WTC11 (cell line): ENCODE data around the gene ZIC4. TPM values are rescaled to one million over a fixed set of nuclear protein-coding genes. Genes with fewer than 3 reads are reported as not detected.

ENCODE experiments used
- ATAC-seq: fragments of 200-7000 bp; cut with Tn5 transposase; 2 replicates; pipeline ENCODE4 v1.10.0; 2021; ENCODE audit warnings: mild to moderate bottlenecking, moderate library complexity
- CTCF ChIA-PET: fragments of 300-600 bp; sonication (Branson Sonifier 250); formaldehyde crosslinking; loops from one replicate; lab custom pipeline; 2021; ENCODE audit warnings: antibody characterized with exemption; lab: Charles Lee
- POLR2A ChIA-PET: fragments of 350-600 bp; sonication (Branson Sonifier 250); formaldehyde crosslinking; loops from one replicate; lab custom pipeline; 2021; ENCODE audit warnings: antibody characterized with exemption; lab: Charles Lee
- DNase-seq: peaks from one replicate; pipeline ENCODE4 v3.0.0; 2021; ENCODE audit warnings: low spot score
- H3K27ac Mint-ChIP-seq: 2 replicates; pipeline ENCODE4 v1.8.0; 2021; ENCODE audit warnings: mixed read lengths
- H3K27me3 Mint-ChIP-seq: 2 replicates; pipeline ENCODE4 v1.8.0; 2021; ENCODE audit warnings: low read depth, mild to moderate bottlenecking, moderate library complexity, mixed read lengths
- H3K36me3 Mint-ChIP-seq: 2 replicates; pipeline ENCODE4 v1.8.0; 2021; ENCODE audit warnings: mixed read lengths
- H3K4me1 Mint-ChIP-seq: 2 replicates; pipeline ENCODE4 v1.8.0; 2022; ENCODE audit warnings: mixed read lengths
- H3K4me3 Mint-ChIP-seq: 2 replicates; pipeline ENCODE4 v1.8.0; 2021; ENCODE audit warnings: mild to moderate bottlenecking, moderate library complexity, mixed read lengths
- H3K9me3 Mint-ChIP-seq: 2 replicates; pipeline ENCODE4 v1.8.0; 2021; ENCODE audit warnings: mixed read lengths
- ESRRA ChIP-seq: sonication (generic); formaldehyde crosslinking; IDR thresholded peaks from 2 replicates; pipeline ENCODE4 v1.8.1; 2022; ENCODE audit warnings: mild to moderate bottlenecking, missing genetic modification reagents, borderline replicate concordance
- ETV6 ChIP-seq: sonication (generic); formaldehyde crosslinking; IDR thresholded peaks from 2 replicates; pipeline ENCODE4 v1.8.1; 2022; ENCODE audit warnings: mild to moderate bottlenecking, missing genetic modification reagents
- GRHL2 ChIP-seq: fragments of 250-450 bp; sonication (Bioruptor Pico); IDR thresholded peaks from 2 replicates; pipeline ENCODE4 v1.8.0; 2022; ENCODE audit warnings: mild to moderate bottlenecking, moderate library complexity; ENCODE audit not compliant: insufficient replicate concordance, severe bottlenecking
- HMGA2 ChIP-seq: fragments of 250-450 bp; sonication (Bioruptor Pico); IDR thresholded peaks from 2 replicates; pipeline ENCODE4 v1.4.0; 2021; ENCODE audit warnings: mild to moderate bottlenecking, moderate library complexity
- KAT7 ChIP-seq: sonication (generic); formaldehyde crosslinking; IDR thresholded peaks from 2 replicates; pipeline ENCODE4 v1.8.1; 2023; ENCODE audit warnings: missing genetic modification reagents, mild to moderate bottlenecking, borderline replicate concordance
- MXD4 ChIP-seq: fragments of 250-450 bp; sonication (Bioruptor Pico); IDR thresholded peaks from 2 replicates; pipeline ENCODE4 v1.8.0; 2021; ENCODE audit warnings: mild to moderate bottlenecking, moderate library complexity, borderline replicate concordance
- NFATC4 ChIP-seq: fragments of 250-450 bp; sonication (Bioruptor Pico); IDR thresholded peaks from 2 replicates; pipeline ENCODE4 v1.9.0; 2021; ENCODE audit warnings: mild to moderate bottlenecking
- NR1H2 ChIP-seq: sonication (generic); formaldehyde crosslinking; IDR thresholded peaks from 2 replicates; pipeline ENCODE4 v1.9.0; 2021; ENCODE audit warnings: mild to moderate bottlenecking, moderate library complexity, missing genetic modification reagents
- NR2C2 ChIP-seq: sonication (generic); formaldehyde crosslinking; IDR thresholded peaks from 2 replicates; pipeline ENCODE4 v1.8.0; 2022; ENCODE audit warnings: mild to moderate bottlenecking, missing genetic modification reagents
- PRRX2 ChIP-seq: fragments of 250-450 bp; sonication (Bioruptor Pico); IDR thresholded peaks from 2 replicates; pipeline ENCODE4 v1.8.0; 2021; ENCODE audit warnings: mild to moderate bottlenecking
- SMAD4 ChIP-seq: sonication (generic); formaldehyde crosslinking; IDR thresholded peaks from 2 replicates; pipeline ENCODE4 v1.8.0; 2022; ENCODE audit warnings: mild to moderate bottlenecking, missing genetic modification reagents
- ZNF138 ChIP-seq: sonication (generic); formaldehyde crosslinking; conservative IDR thresholded peaks from 2 replicates; pipeline ENCODE4 v1.8.1; 2022; ENCODE audit warnings: mild to moderate bottlenecking, moderate library complexity, missing genetic modification reagents
- ZNF423 ChIP-seq: fragments of 250-450 bp; sonication (Bioruptor Pico); IDR thresholded peaks from 2 replicates; pipeline ENCODE4 v2.1.2; 2022; ENCODE audit warnings: mild to moderate bottlenecking, moderate library complexity
- total RNA-seq: library from RNA; stranded (reverse); gene quantifications from 3 replicates; pipeline ENCODE4 v1.2.3, GENCODE V29; 2021
- TF ChIP-seq, protein P1 (sequence below): sonication (generic); formaldehyde crosslinking; IDR thresholded peaks from 2 replicates; pipeline ENCODE4 v1.8.0; 2022; ENCODE audit warnings: mild to moderate bottlenecking, missing genetic modification reagents
- TF ChIP-seq, protein P2 (sequence below): sonication (generic); formaldehyde crosslinking; IDR thresholded peaks from 2 replicates; pipeline ENCODE4 v1.8.1; 2023; ENCODE audit warnings: mild to moderate bottlenecking, missing genetic modification reagents, borderline replicate concordance
- TF ChIP-seq, protein P3 (sequence below): sonication (generic); formaldehyde crosslinking; IDR thresholded peaks from 2 replicates; pipeline ENCODE4 v1.8.1; 2023; ENCODE audit warnings: mild to moderate bottlenecking, missing genetic modification reagents, moderate library complexity
- TF ChIP-seq, protein P4 (sequence below): sonication (generic); formaldehyde crosslinking; IDR thresholded peaks from 2 replicates; pipeline ENCODE4 v1.8.1; 2023; ENCODE audit warnings: mild to moderate bottlenecking, missing genetic modification reagents
- TF ChIP-seq, protein P5 (sequence below): sonication (generic); formaldehyde crosslinking; IDR thresholded peaks from 2 replicates; pipeline ENCODE4 v1.8.1; 2023; ENCODE audit warnings: mild to moderate bottlenecking, missing genetic modification reagents
- TF ChIP-seq, protein P6 (sequence below): sonication (generic); formaldehyde crosslinking; IDR thresholded peaks from 2 replicates; pipeline ENCODE4 v1.8.0; 2023; ENCODE audit warnings: missing genetic modification reagents

The ZIC4 gene
- total RNA-seq, 1 experiment from 2014 or later = 3.5 TPM

DNA sequence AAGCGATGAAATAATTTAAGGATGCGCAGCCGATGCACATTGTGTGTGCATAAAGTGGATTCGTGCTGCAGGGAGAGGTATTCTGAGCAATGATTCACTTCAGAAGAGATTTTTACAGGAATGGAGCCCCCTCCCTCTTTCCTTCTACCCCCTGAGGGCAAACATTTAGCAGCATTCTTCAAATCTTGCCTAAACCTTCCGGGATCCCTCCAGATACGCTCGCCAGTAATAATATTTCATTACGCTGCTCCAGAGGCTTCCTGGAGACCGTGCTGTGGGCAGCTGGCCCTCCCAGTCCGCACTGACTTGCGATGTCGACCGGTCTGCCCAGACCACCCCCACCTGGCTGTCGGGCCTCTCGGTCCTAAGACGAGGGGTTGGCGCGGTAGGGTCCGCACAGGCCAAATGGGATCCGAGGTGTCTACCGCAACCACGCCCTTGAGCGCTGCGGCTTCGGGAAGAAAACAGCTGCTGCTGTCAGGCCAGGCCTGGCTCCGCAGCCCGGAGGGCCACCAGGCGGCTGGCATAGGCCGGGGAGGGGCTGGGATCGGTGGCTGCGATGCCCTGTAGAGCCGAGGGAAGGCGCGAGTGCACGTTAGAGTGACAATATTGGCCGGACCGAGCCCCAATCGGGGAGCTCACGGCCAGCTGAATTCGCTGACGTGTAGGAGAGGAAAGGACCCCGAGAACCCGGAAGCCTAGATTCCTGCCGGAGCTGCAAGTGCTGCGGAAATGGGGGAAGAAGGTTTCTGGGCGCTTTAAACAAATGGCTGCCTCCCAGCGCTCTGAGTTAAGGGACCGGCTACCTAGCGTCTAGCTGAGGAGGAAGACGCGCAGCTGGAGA lies 14.3 kb downstream of the ZIC4 start (continued):
- TF ChIP-seq, protein P1, sequence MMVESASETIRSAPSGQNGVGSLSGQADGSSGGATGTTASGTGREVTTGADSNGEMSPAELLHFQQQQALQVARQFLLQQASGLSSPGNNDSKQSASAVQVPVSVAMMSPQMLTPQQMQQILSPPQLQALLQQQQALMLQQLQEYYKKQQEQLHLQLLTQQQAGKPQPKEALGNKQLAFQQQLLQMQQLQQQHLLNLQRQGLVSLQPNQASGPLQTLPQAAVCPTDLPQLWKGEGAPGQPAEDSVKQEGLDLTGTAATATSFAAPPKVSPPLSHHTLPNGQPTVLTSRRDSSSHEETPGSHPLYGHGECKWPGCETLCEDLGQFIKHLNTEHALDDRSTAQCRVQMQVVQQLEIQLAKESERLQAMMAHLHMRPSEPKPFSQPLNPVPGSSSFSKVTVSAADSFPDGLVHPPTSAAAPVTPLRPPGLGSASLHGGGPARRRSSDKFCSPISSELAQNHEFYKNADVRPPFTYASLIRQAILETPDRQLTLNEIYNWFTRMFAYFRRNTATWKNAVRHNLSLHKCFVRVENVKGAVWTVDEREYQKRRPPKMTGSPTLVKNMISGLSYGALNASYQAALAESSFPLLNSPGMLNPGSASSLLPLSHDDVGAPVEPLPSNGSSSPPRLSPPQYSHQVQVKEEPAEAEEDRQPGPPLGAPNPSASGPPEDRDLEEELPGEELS (CRISPR knock-in tag) = peak; percentile 76
- TF ChIP-seq ZNF138 (CRISPR knock-in tag) (no peak), NFATC4 (CRISPR knock-in tag) (no peak)
- TF ChIP-seq, protein P2, sequence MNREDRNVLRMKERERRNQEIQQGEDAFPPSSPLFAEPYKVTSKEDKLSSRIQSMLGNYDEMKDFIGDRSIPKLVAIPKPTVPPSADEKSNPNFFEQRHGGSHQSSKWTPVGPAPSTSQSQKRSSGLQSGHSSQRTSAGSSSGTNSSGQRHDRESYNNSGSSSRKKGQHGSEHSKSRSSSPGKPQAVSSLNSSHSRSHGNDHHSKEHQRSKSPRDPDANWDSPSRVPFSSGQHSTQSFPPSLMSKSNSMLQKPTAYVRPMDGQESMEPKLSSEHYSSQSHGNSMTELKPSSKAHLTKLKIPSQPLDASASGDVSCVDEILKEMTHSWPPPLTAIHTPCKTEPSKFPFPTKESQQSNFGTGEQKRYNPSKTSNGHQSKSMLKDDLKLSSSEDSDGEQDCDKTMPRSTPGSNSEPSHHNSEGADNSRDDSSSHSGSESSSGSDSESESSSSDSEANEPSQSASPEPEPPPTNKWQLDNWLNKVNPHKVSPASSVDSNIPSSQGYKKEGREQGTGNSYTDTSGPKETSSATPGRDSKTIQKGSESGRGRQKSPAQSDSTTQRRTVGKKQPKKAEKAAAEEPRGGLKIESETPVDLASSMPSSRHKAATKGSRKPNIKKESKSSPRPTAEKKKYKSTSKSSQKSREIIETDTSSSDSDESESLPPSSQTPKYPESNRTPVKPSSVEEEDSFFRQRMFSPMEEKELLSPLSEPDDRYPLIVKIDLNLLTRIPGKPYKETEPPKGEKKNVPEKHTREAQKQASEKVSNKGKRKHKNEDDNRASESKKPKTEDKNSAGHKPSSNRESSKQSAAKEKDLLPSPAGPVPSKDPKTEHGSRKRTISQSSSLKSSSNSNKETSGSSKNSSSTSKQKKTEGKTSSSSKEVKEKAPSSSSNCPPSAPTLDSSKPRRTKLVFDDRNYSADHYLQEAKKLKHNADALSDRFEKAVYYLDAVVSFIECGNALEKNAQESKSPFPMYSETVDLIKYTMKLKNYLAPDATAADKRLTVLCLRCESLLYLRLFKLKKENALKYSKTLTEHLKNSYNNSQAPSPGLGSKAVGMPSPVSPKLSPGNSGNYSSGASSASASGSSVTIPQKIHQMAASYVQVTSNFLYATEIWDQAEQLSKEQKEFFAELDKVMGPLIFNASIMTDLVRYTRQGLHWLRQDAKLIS (CRISPR knock-in tag) = peak; percentile 64; the same call in 1 of the 2 replicates

DNA sequence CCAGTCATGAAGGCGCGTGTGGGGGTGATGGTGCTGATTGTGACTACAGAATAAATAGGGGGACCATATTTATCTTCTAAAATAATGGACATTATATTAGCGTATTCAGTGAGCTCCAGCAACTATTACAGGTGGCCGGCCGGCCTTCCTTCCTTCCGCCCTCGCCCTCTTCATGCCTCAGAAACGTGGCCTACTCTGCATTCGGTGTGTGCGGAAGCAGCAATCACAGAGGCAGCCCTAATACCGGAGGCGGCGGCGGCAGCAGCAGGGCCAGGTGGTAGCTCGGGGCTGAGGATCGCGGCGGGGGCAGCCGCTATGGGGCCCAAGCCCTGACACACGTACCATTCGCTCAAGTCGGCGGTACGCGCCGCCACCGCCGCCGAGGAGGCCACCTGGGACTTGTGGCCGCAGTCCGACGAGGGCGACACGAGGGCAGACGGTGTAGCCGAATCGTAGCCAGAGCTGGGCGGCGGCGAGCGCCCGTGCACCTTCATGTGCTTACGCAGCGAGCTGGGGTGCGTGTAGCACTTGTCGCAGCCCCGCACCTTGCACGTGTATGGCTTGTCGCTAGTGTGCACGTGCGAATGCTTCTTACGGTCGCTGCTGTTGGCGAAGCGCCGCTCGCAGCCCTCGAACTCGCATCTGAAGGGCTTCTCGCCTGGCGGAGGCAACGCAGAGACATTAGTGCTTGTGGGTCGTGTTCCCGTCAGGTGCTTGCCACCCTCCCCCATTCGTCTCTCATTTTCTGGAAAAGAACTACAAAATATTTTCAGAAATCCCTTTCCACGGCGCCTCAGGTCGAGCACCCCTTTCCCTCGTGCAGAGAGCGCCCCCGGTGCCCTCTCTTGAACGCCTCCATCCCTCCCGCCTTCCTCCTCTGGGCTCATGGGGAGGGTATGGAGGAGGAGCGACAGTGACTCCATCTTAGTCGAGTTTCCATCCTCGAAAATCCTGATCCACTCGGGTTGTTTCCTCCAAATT lies 15.5 kb downstream of the ZIC4 start:
- POLR2A ChIA-PET = interaction anchor here (1.4 to 3.6 kb wide), 2 partner anchors 13 to 20 kb away, joined by 8 to 19 read pairs; no protein-coding TSS in a partner anchor
- Mint-ChIP-seq H3K9me3 (no peaks in the 10 kb centered on the region), H3K36me3 (no peaks in the 10 kb centered on the region), H3K27ac (no peak overlapping the region), H3K4me3 (peak overlapping the region; percentile 78), H3K4me1 (peaks cover 79% of the 10 kb centered on the region), H3K27me3 (peaks cover 98% of the 10 kb centered on the region)
- peak; percentile 52 for DNase-seq
- CTCF ChIA-PET = interaction anchor here (0.8 to 4.5 kb wide), 8 partner anchors 7 to 33 kb away, joined by 4 to 47 read pairs (median 12); no protein-coding TSS in a partner anchor
- ATAC-seq = no peak
- TF ChIP-seq NR1H2 (no peak), NR2C2 (CRISPR knock-in tag) (peak; percentile 69; the same call in 1 of the 2 replicates), ETV6 (CRISPR knock-in tag) (peak; percentile 78), GRHL2 (CRISPR knock-in tag) (no peak), HMGA2 (CRISPR knock-in tag) (no peak), ESRRA (CRISPR knock-in tag) (peak; percentile 70; the same call in 1 of the 2 replicates), SMAD4 (CRISPR knock-in tag) (peak; percentile 53; the same call in 1 of the 2 replicates), PRRX2 (no peak), MXD4 (CRISPR knock-in tag) (no peak), KAT7 (0 out of 2 replicates have a peak, but pooled peaks have one; percentile 90), ZNF423 (CRISPR knock-in tag) (no peak)
- TF ChIP-seq, protein P3, sequence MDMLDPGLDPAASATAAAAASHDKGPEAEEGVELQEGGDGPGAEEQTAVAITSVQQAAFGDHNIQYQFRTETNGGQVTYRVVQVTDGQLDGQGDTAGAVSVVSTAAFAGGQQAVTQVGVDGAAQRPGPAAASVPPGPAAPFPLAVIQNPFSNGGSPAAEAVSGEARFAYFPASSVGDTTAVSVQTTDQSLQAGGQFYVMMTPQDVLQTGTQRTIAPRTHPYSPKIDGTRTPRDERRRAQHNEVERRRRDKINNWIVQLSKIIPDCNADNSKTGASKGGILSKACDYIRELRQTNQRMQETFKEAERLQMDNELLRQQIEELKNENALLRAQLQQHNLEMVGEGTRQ (CRISPR knock-in tag) = no peak; the same call in 1 of the 2 replicates
- TF ChIP-seq, protein P4, sequence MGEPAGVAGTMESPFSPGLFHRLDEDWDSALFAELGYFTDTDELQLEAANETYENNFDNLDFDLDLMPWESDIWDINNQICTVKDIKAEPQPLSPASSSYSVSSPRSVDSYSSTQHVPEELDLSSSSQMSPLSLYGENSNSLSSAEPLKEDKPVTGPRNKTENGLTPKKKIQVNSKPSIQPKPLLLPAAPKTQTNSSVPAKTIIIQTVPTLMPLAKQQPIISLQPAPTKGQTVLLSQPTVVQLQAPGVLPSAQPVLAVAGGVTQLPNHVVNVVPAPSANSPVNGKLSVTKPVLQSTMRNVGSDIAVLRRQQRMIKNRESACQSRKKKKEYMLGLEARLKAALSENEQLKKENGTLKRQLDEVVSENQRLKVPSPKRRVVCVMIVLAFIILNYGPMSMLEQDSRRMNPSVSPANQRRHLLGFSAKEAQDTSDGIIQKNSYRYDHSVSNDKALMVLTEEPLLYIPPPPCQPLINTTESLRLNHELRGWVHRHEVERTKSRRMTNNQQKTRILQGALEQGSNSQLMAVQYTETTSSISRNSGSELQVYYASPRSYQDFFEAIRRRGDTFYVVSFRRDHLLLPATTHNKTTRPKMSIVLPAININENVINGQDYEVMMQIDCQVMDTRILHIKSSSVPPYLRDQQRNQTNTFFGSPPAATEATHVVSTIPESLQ (CRISPR knock-in tag) = no peak
- TF ChIP-seq, protein P5, sequence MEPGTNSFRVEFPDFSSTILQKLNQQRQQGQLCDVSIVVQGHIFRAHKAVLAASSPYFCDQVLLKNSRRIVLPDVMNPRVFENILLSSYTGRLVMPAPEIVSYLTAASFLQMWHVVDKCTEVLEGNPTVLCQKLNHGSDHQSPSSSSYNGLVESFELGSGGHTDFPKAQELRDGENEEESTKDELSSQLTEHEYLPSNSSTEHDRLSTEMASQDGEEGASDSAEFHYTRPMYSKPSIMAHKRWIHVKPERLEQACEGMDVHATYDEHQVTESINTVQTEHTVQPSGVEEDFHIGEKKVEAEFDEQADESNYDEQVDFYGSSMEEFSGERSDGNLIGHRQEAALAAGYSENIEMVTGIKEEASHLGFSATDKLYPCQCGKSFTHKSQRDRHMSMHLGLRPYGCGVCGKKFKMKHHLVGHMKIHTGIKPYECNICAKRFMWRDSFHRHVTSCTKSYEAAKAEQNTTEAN (CRISPR knock-in tag) = peak; percentile 97
- TF ChIP-seq, protein P6, sequence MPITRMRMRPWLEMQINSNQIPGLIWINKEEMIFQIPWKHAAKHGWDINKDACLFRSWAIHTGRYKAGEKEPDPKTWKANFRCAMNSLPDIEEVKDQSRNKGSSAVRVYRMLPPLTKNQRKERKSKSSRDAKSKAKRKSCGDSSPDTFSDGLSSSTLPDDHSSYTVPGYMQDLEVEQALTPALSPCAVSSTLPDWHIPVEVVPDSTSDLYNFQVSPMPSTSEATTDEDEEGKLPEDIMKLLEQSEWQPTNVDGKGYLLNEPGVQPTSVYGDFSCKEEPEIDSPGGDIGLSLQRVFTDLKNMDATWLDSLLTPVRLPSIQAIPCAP (CRISPR knock-in tag) = peak; percentile 89
